IPS DF 6.9 (cell line): ENCODE measurements around the gene PCED1B.
"Not testable (repeated sequence)": the region's sequence is repeated elsewhere in the genome, so short reads cannot be mapped to it uniquely, and the experiment has no call there.

Experiments
- DNase-seq: peaks from one replicate; pipeline ENCODE4 v3.0.0-alpha.2; 2013; ENCODE audit warnings: low read depth, low spot score
- H3K27ac ChIP-seq: one replicate; pipeline ENCODE4 v1.5.1; 2013; ENCODE audit warnings: low read length, control low read depth
- H3K27me3 ChIP-seq: 2 replicates; pipeline ENCODE4 v1.6.1; 2013; ENCODE audit warnings: mild to moderate bottlenecking, low read length; ENCODE audit not compliant: control insufficient read depth, insufficient read depth
- H3K36me3 ChIP-seq: 2 replicates; pipeline ENCODE4 v1.6.1; 2013; ENCODE audit warnings: low read length; ENCODE audit not compliant: control insufficient read depth, insufficient read depth
- H3K4me1 ChIP-seq: 2 replicates; pipeline ENCODE4 v1.6.1; 2013; ENCODE audit warnings: low read length; ENCODE audit not compliant: control insufficient read depth, insufficient read depth
- H3K4me3 ChIP-seq: 2 replicates; pipeline ENCODE4 v1.5.1; 2013; ENCODE audit warnings: mild to moderate bottlenecking, low read length
- H3K9me3 ChIP-seq: 2 replicates; pipeline ENCODE4 v1.6.1; 2013; ENCODE audit warnings: low read length, inconsistent platforms; ENCODE audit not compliant: control insufficient read depth, insufficient read depth
- WGBS: extraction: QIAGEN DNeasy Blood & Tissue Kit; methylation state at CpG from one replicate; pipeline ENCODE4 v1.1.7; 2013; ENCODE audit warnings: mixed read lengths, missing lambda C conversion rate; ENCODE audit not compliant: insufficient read length, insufficient coverage; 5-methylcytosine and 5-hydroxymethylcytosine counted together

PCED1B gene

GRCh38 chr12:47107446-47107845, 28.0 kb downstream of the PCED1B start:
- H3K27ac ChIP-seq: no peak overlapping the region
- no peaks in the 10 kb centered on the region for H3K36me3 ChIP-seq
- H3K4me1 ChIP-seq: no peaks in the 10 kb centered on the region; the same call in 1 of the 2 replicates
- no CpG with 5 or more reads among the region's 3 CpGs for WGBS
- no peak overlapping the region for H3K4me3 ChIP-seq
- no peaks in the 10 kb centered on the region for H3K9me3 ChIP-seq
- no peak for DNase-seq
- H3K27me3 ChIP-seq: no peaks in the 10 kb centered on the region

- no peaks in the 10 kb centered on the region for H3K36me3 ChIP-seq
- no peaks in the 10 kb centered on the region for H3K27me3 ChIP-seq
- H3K4me1 ChIP-seq: no peaks in the 10 kb centered on the region; the same call in 1 of the 2 replicates
- no peak overlapping the region for H3K27ac ChIP-seq
- H3K9me3 ChIP-seq: no peaks in the 10 kb centered on the region
- no peak overlapping the region for H3K4me3 ChIP-seq
- DNase-seq: no peak
These were observed 28.5 kb downstream of the PCED1B start for GRCh38 chr12:47107926-47108325.

DNA sequence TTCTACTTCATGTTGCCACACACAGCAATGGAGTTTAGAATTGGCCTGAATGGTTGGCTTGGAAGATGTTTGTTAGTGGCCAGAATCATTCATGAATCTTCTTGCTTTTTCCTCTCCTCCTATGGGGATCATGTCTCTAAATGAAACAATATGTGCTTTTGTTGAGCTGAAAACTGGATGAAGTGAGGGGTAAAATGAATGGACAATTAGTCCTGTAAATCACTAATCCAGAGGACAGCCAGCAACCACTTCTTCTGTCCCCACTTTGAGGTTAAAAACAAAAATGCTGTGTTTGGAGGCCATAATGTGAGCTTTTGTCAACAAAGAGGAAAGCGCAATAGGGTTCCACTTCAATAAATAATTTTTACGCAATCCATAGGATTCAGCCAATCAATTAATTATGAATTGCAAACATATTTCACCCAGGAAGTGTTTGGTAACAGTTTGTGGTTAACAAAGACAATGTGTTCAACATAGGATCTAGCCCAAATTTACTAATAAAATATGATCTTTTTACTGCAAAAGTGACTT, 30.7 kb downstream of the PCED1B start:
- Histone ChIP-seq H3K4me3 (no peak overlapping the region), H3K9me3 (no peaks in the 10 kb centered on the region), H3K36me3 (no peaks in the 10 kb centered on the region), H3K27me3 (no peaks in the 10 kb centered on the region), H3K4me1 (no peaks in the 10 kb centered on the region; the same call in 1 of the 2 replicates), H3K27ac (no peak overlapping the region)
- no peak for DNase-seq
- WGBS: no CpG with 5 or more reads among the region's 2 CpGs

DNA sequence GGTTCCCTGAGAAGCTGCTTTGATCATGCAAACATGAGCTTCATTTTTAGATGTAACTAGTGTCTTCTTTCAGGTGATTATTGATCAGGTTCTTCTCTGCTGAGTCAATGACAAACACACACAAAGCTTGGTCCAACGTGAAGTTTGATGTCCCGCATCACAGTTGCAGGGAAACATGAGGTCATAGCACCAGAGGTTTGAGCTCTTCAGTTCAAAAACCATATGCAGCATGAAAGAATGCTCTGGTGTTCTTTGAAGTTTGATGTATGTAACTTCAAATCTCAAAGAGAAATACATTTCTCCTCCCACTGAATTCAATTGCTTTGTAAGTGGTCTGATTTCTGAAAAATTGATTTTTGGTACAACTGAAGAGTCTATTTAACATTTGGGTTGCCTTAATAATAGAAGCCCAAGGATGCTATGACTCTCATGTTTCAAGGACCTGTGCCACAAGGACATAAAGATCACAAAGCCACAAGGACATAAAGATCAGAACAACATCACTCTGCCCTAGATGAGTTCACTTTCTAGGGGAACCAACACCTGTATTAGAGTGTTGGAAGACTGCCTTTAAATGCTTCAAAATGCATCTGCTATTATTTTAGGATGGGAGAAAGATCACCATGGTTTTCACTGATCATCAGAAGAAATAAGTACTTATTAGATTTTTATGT, 31.4 kb downstream of the PCED1B start:
- no peaks in the 10 kb centered on the region; the same call in 1 of the 2 replicates for H3K4me1 ChIP-seq
- no peaks in the 10 kb centered on the region for H3K9me3 ChIP-seq
- H3K4me3 ChIP-seq: no peak overlapping the region
- no peak for DNase-seq
- H3K27ac ChIP-seq: no peak overlapping the region
- H3K36me3 ChIP-seq: no peaks in the 10 kb centered on the region
- no CpG with 5 or more reads among the region's 2 CpGs for WGBS
- no peaks in the 10 kb centered on the region for H3K27me3 ChIP-seq

- no peaks in the 10 kb centered on the region for H3K27me3 ChIP-seq
- no peak for DNase-seq
These were observed 32.0 kb downstream of the PCED1B start for GRCh38 chr12:47111392-47111778.

GRCh38 chr12:47111854-47112253, 32.4 kb downstream of the PCED1B start:
- Histone ChIP-seq H3K27me3 (no peaks in the 10 kb centered on the region), H3K27ac (no peak overlapping the region), H3K9me3 (no peaks in the 10 kb centered on the region), H3K4me1 (no peaks in the 10 kb centered on the region; the same call in 1 of the 2 replicates), H3K36me3 (no peaks in the 10 kb centered on the region), H3K4me3 (no peak overlapping the region)
- no CpG with 5 or more reads among the region's 6 CpGs for WGBS
- DNase-seq: no peak

More at GRCh38 chr12:47111392-47111778, 32.0 kb downstream of the PCED1B start:
- no peak overlapping the region for H3K27ac ChIP-seq
- WGBS: 100% methylated on average over 2 of the region's 2 CpGs
- H3K36me3 ChIP-seq: no peaks in the 10 kb centered on the region
- no peaks in the 10 kb centered on the region for H3K9me3 ChIP-seq
- H3K4me1 ChIP-seq: no peaks in the 10 kb centered on the region; the same call in 1 of the 2 replicates
- H3K4me3 ChIP-seq: no peak overlapping the region

DNA sequence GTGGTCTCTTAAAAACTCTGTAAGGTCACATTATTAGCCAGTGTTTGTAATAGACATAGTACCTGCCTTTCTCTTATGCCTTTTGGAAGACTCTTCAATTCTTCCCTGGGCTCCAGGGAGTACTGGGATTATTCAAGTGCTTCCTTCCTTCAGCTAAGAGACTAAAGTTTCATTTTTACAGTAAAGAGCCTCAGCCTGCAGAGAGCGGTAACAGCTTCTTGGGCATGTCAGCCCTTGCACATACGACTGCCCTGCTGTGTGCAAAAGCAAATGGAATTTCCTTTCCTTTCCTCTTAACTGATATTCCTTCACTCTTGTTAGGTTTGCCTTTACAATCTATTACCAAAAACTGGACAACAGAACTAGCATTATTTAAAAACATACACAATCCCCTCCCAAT, 33.3 kb downstream of the PCED1B start:
- WGBS: no CpG with 5 or more reads among the region's 2 CpGs

DNA sequence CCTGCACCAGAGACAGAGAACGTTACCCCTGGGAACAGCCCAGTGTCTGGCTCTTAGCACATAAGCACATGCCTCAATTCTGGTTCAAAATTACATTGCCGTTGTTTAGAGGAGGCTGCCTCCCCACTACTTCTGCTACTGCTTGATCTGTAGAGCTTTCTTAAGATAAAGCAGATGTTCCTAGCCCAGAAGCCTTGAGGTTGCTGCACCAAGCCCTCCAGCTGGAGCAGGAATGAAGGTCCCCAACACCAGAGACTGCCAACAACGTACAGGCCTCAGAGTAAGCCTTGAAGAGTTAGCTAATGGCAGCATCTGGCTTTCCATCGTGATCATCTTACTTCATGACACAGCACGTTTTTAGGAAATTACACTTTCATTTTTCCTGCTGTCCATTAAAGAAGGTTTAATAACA, 35.1 kb downstream of the PCED1B start:
- no CpG with 5 or more reads among the region's 5 CpGs for WGBS
- H3K4me1 ChIP-seq: no peaks in the 10 kb centered on the region
- no peaks in the 10 kb centered on the region for H3K36me3 ChIP-seq
- no peaks in the 10 kb centered on the region for H3K27me3 ChIP-seq
- H3K27ac ChIP-seq: no peak overlapping the region
- no peaks in the 10 kb centered on the region for H3K9me3 ChIP-seq
- no peak for DNase-seq
- H3K4me3 ChIP-seq: no peak overlapping the region

More for the DNA sequence above, 33.3 kb downstream of the PCED1B start:
- DNase-seq: no peak
- Histone ChIP-seq H3K27me3 (no peaks in the 10 kb centered on the region), H3K4me3 (no peak overlapping the region), H3K27ac (no peak overlapping the region), H3K4me1 (no peaks in the 10 kb centered on the region), H3K9me3 (no peaks in the 10 kb centered on the region), H3K36me3 (no peaks in the 10 kb centered on the region)

DNA sequence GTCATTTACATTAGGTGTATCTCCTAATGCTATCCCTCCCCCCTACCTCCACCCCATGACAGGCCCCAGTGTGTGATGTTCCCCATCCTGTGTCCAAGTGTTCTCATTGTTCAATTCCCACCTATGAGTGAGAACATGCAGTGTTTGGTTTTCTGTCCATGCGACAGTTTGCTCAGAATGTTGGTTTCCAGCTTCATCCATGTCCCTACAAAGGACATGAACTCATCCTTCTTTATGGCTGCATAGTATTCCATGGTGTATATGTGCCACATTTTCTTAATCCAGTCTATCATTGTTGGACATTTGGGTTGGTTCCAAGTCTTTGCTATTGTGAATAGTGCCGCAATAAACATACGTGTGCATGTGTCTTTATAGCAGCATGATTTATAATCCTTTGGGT, 37.9 kb downstream of the PCED1B start:
- DNase-seq, H3K36me3 ChIP-seq, H3K4me3 ChIP-seq, H3K4me1 ChIP-seq, H3K27ac ChIP-seq, H3K9me3 ChIP-seq, H3K27me3 ChIP-seq: not testable (repeated sequence)
- WGBS: no CpG with 5 or more reads among the region's 3 CpGs

DNA sequence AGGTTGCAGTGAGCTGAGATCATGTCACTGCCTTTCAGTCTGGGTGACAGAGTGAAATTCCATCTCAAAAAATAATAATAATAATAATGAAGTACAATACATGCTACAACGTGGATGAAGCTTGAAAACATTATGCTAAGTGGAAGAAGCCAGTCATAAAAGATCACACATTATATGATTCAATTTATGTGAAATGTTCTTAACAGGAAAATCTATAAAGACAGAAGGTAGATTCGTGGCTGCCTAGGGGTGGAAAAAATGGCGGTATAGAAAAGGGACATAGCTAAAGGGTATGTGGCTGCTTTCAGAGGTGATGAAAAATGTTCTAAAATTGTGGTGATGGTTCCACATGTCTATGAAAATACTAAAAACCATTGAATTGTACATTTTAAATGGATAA, 41.3 kb downstream of the PCED1B start:
- no CpG with 5 or more reads among the region's 3 CpGs for WGBS
- no peaks in the 10 kb centered on the region for H3K4me1 ChIP-seq
- H3K27me3 ChIP-seq: no peaks in the 10 kb centered on the region
- H3K36me3 ChIP-seq: no peaks in the 10 kb centered on the region
- H3K9me3 ChIP-seq: no peaks in the 10 kb centered on the region
- DNase-seq: no peak
- no peak overlapping the region for H3K27ac ChIP-seq
- H3K4me3 ChIP-seq: no peak overlapping the region

GRCh38 chr12:47121146-47121545, 41.7 kb downstream of the PCED1B start:
- no CpG with 5 or more reads among the region's 5 CpGs for WGBS
- no peak for DNase-seq

More at GRCh38 chr12:47121146-47121545, 41.7 kb downstream of the PCED1B start:
- no peaks in the 10 kb centered on the region for H3K9me3 ChIP-seq
- H3K27ac ChIP-seq: no peak overlapping the region
- no peak overlapping the region for H3K4me3 ChIP-seq
- no peaks in the 10 kb centered on the region for H3K36me3 ChIP-seq
- no peaks in the 10 kb centered on the region for H3K27me3 ChIP-seq
- no peaks in the 10 kb centered on the region for H3K4me1 ChIP-seq
